Breast epithelium (tissue), 3 donors: Measurements from ENCODE around the gene ELOVL7.

Experiments used
- CTCF ChIP-seq, 3 donors: fragments of 450-650 bp; IDR thresholded peaks; one replicate each; pipeline ENCODE4 v1.5.1; 2016 to 2017; ENCODE audit warnings: antibody characterized with exemption in 3 of 3, mild to moderate bottlenecking in 3 of 3, moderate library complexity in 3 of 3
- POLR2A ChIP-seq: fragments of 450-650 bp; IDR thresholded peaks from one replicate; pipeline ENCODE4 v1.6.1; 2016; ENCODE audit warnings: antibody characterized with exemption, mild to moderate bottlenecking, moderate library complexity

GRCh38 chr5:60809891-60810425 is 34.1 kb downstream of the ELOVL7 start:
- TF ChIP-seq POLR2A (no peak), CTCF (IDR thresholded peaks at IDR 0.05) (no peak)
